ENCODE data around the gene ADAT1. TPM values are rescaled to one million over a fixed set of nuclear protein-coding genes. Genes with fewer than 3 reads are reported as not detected.

ADAT1 gene
- total and polyA plus RNA-seq, 7 experiments from 2014 or later: 35.6 to 69.4 (median 47.4) TPM

GRCh38 chr16:75617121-75617520 is 6.0 kb downstream of the ADAT1 start:
- DNase-seq: no peak
- Mint-ChIP-seq H3K4me3 (no peak overlapping the region), H3K36me3 (peaks cover 16 to 53% (median 34%) of the 10 kb centered on the region in 5 donors), H3K4me1 (peaks cover 14 to 31% (median 26%) of the 10 kb centered on the region in 7 donors), H3K27ac (no peak overlapping the region), H3K27me3 (no peaks in the 10 kb centered on the region), H3K9me3 (no peaks in the 10 kb centered on the region)
- H3K27ac ChIP-seq (ENCODE audit: low read depth, low read length): no peak overlapping the region
- ChIA-PET CTCF (no interaction called here), POLR2A (interaction anchor here (0.9 kb wide), 1 partner anchor 51 kb away, joined by 3 read pairs; the partner anchor contains the start of gene GABARAPL2)
- H3K4me1 ChIP-seq (ENCODE audit: control insufficient read depth in 2 of 2, insufficient read depth in 2 of 2, low read length in 2 of 2): peaks cover 13 to 69% of the 10 kb centered on the region in 2 donors
- intact Hi-C loops (cut with micrococcal nuclease): no loop called here
- no peaks in the 10 kb centered on the region for H3K9me3 ChIP-seq (ENCODE audit: control insufficient read depth in 2 of 3, low read length in 3 of 3)
- H3K4me3 ChIP-seq (ENCODE audit: low read length): peak overlapping the region; percentile 1
- ATAC-seq: no peak
- H3K36me3 ChIP-seq (ENCODE audit: control insufficient read depth in 2 of 3, insufficient read depth in 3 of 3, low read length in 3 of 3): peaks cover 0 to 62% (median 6%) of the 10 kb centered on the region in 3 experiments
- no peaks in the 10 kb centered on the region for H3K27me3 ChIP-seq (ENCODE audit: control insufficient read depth in 2 of 2, insufficient read depth in 2 of 2, low read length in 2 of 2)

- intact Hi-C loops (cut with micrococcal nuclease): no loop called here
- Histone ChIP-seq H3K4me3 (ENCODE audit: low read length) (peak overlapping the region; percentile 1), H3K4me1 (ENCODE audit: control insufficient read depth in 2 of 2, insufficient read depth in 2 of 2, low read length in 2 of 2) (peaks cover 8 to 66% of the 10 kb centered on the region in 2 donors), H3K27ac (ENCODE audit: low read depth, low read length) (no peak overlapping the region), H3K36me3 (ENCODE audit: control insufficient read depth in 2 of 3, insufficient read depth in 3 of 3, low read length in 3 of 3) (peaks cover 0 to 65% (median 8%) of the 10 kb centered on the region in 3 experiments), H3K9me3 (ENCODE audit: control insufficient read depth in 2 of 3, low read length in 3 of 3) (no peaks in the 10 kb centered on the region), H3K27me3 (ENCODE audit: control insufficient read depth in 2 of 2, insufficient read depth in 2 of 2, low read length in 2 of 2) (no peaks in the 10 kb centered on the region)
- peak overlapping the region in 2 of 10 donors; percentile 17 to 58 for H3K4me3 Mint-ChIP-seq
- DNase-seq (no peak), ATAC-seq (no peak)
- POLR2A ChIA-PET: no interaction called here
- H3K27ac Mint-ChIP-seq: peak overlapping the region in 5 of 9 donors; percentile 19 to 81 (median 61)
- no peaks in the 10 kb centered on the region for H3K9me3 Mint-ChIP-seq
- peaks cover 16 to 55% (median 36%) of the 10 kb centered on the region in 5 donors for H3K36me3 Mint-ChIP-seq
- H3K4me1 Mint-ChIP-seq: peaks cover 12 to 26% (median 20%) of the 10 kb centered on the region in 7 donors
- CTCF ChIA-PET: interaction anchor here (0.7 kb wide), 1 partner anchor 30 kb away, joined by 4 read pairs; no protein-coding TSS in a partner anchor
- H3K27me3 Mint-ChIP-seq: no peaks in the 10 kb centered on the region
Measured at GRCh38 chr16:75616521-75617010, 6.5 kb downstream of the ADAT1 start.

GRCh38 chr16:75615619-75616018 is 7.5 kb downstream of the ADAT1 start:
- Histone ChIP-seq H3K27ac (ENCODE audit: low read depth, low read length) (no peak overlapping the region), H3K36me3 (ENCODE audit: control insufficient read depth in 2 of 3, insufficient read depth in 3 of 3, low read length in 3 of 3) (peaks cover 0 to 72% (median 8%) of the 10 kb centered on the region in 3 experiments), H3K9me3 (ENCODE audit: control insufficient read depth in 2 of 3, low read length in 3 of 3) (no peaks in the 10 kb centered on the region), H3K27me3 (ENCODE audit: control insufficient read depth in 2 of 2, insufficient read depth in 2 of 2, low read length in 2 of 2) (no peaks in the 10 kb centered on the region), H3K4me1 (ENCODE audit: control insufficient read depth in 2 of 2, insufficient read depth in 2 of 2, low read length in 2 of 2) (peaks cover 0 to 56% of the 10 kb centered on the region in 2 donors), H3K4me3 (ENCODE audit: low read length) (no peak overlapping the region)
- Mint-ChIP-seq H3K4me1 (peaks cover 3 to 17% (median 11%) of the 10 kb centered on the region in 7 donors), H3K27me3 (no peaks in the 10 kb centered on the region), H3K36me3 (peaks cover 16 to 55% (median 36%) of the 10 kb centered on the region in 5 donors), H3K9me3 (no peaks in the 10 kb centered on the region), H3K4me3 (no peak overlapping the region), H3K27ac (peak overlapping the region in 1 of 9 donors; percentile 61)
- ChIA-PET POLR2A (no interaction called here), CTCF (interaction anchor here (0.7 kb wide), 2 partner anchors 29 to 59 kb away, joined by 3 to 4 read pairs; partner anchors contain the start of gene TMEM231)
- no peak for ATAC-seq
- no peak for DNase-seq
- intact Hi-C loops (cut with micrococcal nuclease): no loop called here

- Histone ChIP-seq H3K4me3 (ENCODE audit: low read length) (no peak overlapping the region), H3K4me1 (ENCODE audit: control insufficient read depth in 2 of 2, insufficient read depth in 2 of 2, low read length in 2 of 2) (peaks cover 0 to 50% of the 10 kb centered on the region in 2 donors), H3K9me3 (ENCODE audit: control insufficient read depth in 2 of 3, low read length in 3 of 3) (no peaks in the 10 kb centered on the region), H3K36me3 (ENCODE audit: control insufficient read depth in 2 of 3, insufficient read depth in 3 of 3, low read length in 3 of 3) (peaks cover 0 to 72% (median 8%) of the 10 kb centered on the region in 3 experiments), H3K27ac (ENCODE audit: low read depth, low read length) (no peak overlapping the region), H3K27me3 (ENCODE audit: control insufficient read depth in 2 of 2, insufficient read depth in 2 of 2, low read length in 2 of 2) (no peaks in the 10 kb centered on the region)
- Mint-ChIP-seq H3K4me1 (peaks cover 0 to 11% (median 4%) of the 10 kb centered on the region in 7 donors), H3K27me3 (no peaks in the 10 kb centered on the region), H3K36me3 (peaks cover 16 to 49% (median 35%) of the 10 kb centered on the region in 5 donors), H3K4me3 (no peak overlapping the region), H3K9me3 (no peaks in the 10 kb centered on the region), H3K27ac (no peak overlapping the region)
- CTCF ChIA-PET: no interaction called here
- intact Hi-C loops (cut with micrococcal nuclease): no loop called here
- no peak for ATAC-seq
- no peak for DNase-seq
- POLR2A ChIA-PET: interaction anchor here (0.7 kb wide), 1 partner anchor 24 kb away, joined by 9 read pairs; no protein-coding TSS in a partner anchor
Measured at GRCh38 chr16:75614066-75614897, 8.8 kb downstream of the ADAT1 start.

GRCh38 chr16:75606507-75606906 is 16.6 kb downstream of the ADAT1 start:
- H3K36me3 ChIP-seq (ENCODE audit: control insufficient read depth in 2 of 3, insufficient read depth in 3 of 3, low read length in 3 of 3): peaks cover 22 to 66% (median 24%) of the 10 kb centered on the region in 3 experiments
- H3K36me3 Mint-ChIP-seq: peaks cover 17 to 54% (median 35%) of the 10 kb centered on the region in 5 donors
- H3K4me3 Mint-ChIP-seq: no peak overlapping the region
- peaks cover 0 to 8% of the 10 kb centered on the region in 2 donors for H3K4me1 ChIP-seq (ENCODE audit: control insufficient read depth in 2 of 2, insufficient read depth in 2 of 2, low read length in 2 of 2)
- H3K27me3 ChIP-seq (ENCODE audit: control insufficient read depth in 2 of 2, insufficient read depth in 2 of 2, low read length in 2 of 2): no peaks in the 10 kb centered on the region
- H3K27ac ChIP-seq (ENCODE audit: low read depth, low read length): no peak overlapping the region
- peaks cover 0 to 10% (median 0%) of the 10 kb centered on the region in 3 experiments for H3K9me3 ChIP-seq (ENCODE audit: control insufficient read depth in 2 of 3, low read length in 3 of 3)
- ATAC-seq (no peak), DNase-seq (no peak)
- CTCF ChIA-PET: interaction anchor here (0.8 kb wide), 1 partner anchor 16 kb away, joined by 3 read pairs; no protein-coding TSS in a partner anchor
- H3K9me3 Mint-ChIP-seq: peaks cover 0 to 11% (median 3%) of the 10 kb centered on the region in 11 donors
- H3K4me3 ChIP-seq (ENCODE audit: low read length): no peak overlapping the region
- no peak overlapping the region for H3K27ac Mint-ChIP-seq
- H3K4me1 Mint-ChIP-seq: peaks cover 0 to 4% (median 0%) of the 10 kb centered on the region in 7 donors
- intact Hi-C loops (cut with micrococcal nuclease): no loop called here
- H3K27me3 Mint-ChIP-seq: no peaks in the 10 kb centered on the region
- POLR2A ChIA-PET: interaction anchor here (1.2 kb wide), 1 partner anchor 17 kb away, joined by 4 read pairs; the partner anchor contains the start of gene ADAT1

GRCh38 chr16:75603241-75603640 is 19.8 kb downstream of the ADAT1 start:
- Histone ChIP-seq H3K27ac (ENCODE audit: low read depth, low read length) (no peak overlapping the region), H3K36me3 (ENCODE audit: control insufficient read depth in 2 of 3, insufficient read depth in 3 of 3, low read length in 3 of 3) (peaks cover 24 to 65% (median 27%) of the 10 kb centered on the region in 3 experiments), H3K4me3 (ENCODE audit: low read length) (no peak overlapping the region), H3K27me3 (ENCODE audit: control insufficient read depth in 2 of 2, insufficient read depth in 2 of 2, low read length in 2 of 2) (no peaks in the 10 kb centered on the region), H3K9me3 (ENCODE audit: control insufficient read depth in 2 of 3, low read length in 3 of 3) (peaks cover 0 to 10% (median 0%) of the 10 kb centered on the region in 3 experiments), H3K4me1 (ENCODE audit: control insufficient read depth in 2 of 2, insufficient read depth in 2 of 2, low read length in 2 of 2) (no peaks in the 10 kb centered on the region)
- H3K4me3 Mint-ChIP-seq: no peak overlapping the region
- DNase-seq (no peak), ATAC-seq (no peak)
- peaks cover 0 to 4% (median 0%) of the 10 kb centered on the region in 7 donors for H3K4me1 Mint-ChIP-seq
- CTCF ChIA-PET: no interaction called here
- peaks cover 0 to 11% (median 3%) of the 10 kb centered on the region in 11 donors for H3K9me3 Mint-ChIP-seq
- POLR2A ChIA-PET: interaction anchor here (0.7 kb wide), 1 partner anchor 51 kb away, joined by 3 read pairs; no protein-coding TSS in a partner anchor
- no peak overlapping the region for H3K27ac Mint-ChIP-seq
- intact Hi-C loops (cut with micrococcal nuclease): loop anchor here in 1 of 2 donors (5.0 kb wide), 1 partner anchor 159 kb away; no protein-coding TSS in a partner anchor
- H3K27me3 Mint-ChIP-seq: no peaks in the 10 kb centered on the region
- peaks cover 23 to 74% (median 50%) of the 10 kb centered on the region in 5 donors for H3K36me3 Mint-ChIP-seq

All from naive thymus-derived CD4-positive, alpha-beta T cell (primary cell).